IMR-90 (cell line): ENCODE results near the gene MID1.
"Not testable (repeated sequence)": the region's sequence is repeated elsewhere in the genome, so short reads cannot be mapped to it uniquely, and the experiment has no call there.

Experiments
- CEBPB ChIP-seq: IDR thresholded peaks from 2 replicates; pipeline ENCODE4 v1.6.1; 2012; ENCODE audit warnings: low read depth, low read length, improper control_type of control experiment
- POLR2A ChIP-seq: IDR thresholded peaks from 2 replicates; pipeline ENCODE4 v1.6.1; 2012; ENCODE audit warnings: mild to moderate bottlenecking, low read depth, low read length
- RCOR1 ChIP-seq: IDR thresholded peaks from 2 replicates; pipeline ENCODE4 v1.6.1; 2012; ENCODE audit warnings: mild to moderate bottlenecking, low read length, improper control_type of control experiment; ENCODE audit not compliant: insufficient replicate concordance
- TF ChIP-seq, protein P1 (sequence below): conservative IDR thresholded peaks from 2 replicates; pipeline ENCODE4 v1.5.1; 2012; ENCODE audit warnings: mild to moderate bottlenecking, low read depth, low read length, improper control_type of control experiment

GRCh38 chrX:10584882-10585281, 35.5 kb downstream of the MID1 start:
- TF ChIP-seq POLR2A, RCOR1, CEBPB: not testable (repeated sequence)
- TF ChIP-seq, protein P1, sequence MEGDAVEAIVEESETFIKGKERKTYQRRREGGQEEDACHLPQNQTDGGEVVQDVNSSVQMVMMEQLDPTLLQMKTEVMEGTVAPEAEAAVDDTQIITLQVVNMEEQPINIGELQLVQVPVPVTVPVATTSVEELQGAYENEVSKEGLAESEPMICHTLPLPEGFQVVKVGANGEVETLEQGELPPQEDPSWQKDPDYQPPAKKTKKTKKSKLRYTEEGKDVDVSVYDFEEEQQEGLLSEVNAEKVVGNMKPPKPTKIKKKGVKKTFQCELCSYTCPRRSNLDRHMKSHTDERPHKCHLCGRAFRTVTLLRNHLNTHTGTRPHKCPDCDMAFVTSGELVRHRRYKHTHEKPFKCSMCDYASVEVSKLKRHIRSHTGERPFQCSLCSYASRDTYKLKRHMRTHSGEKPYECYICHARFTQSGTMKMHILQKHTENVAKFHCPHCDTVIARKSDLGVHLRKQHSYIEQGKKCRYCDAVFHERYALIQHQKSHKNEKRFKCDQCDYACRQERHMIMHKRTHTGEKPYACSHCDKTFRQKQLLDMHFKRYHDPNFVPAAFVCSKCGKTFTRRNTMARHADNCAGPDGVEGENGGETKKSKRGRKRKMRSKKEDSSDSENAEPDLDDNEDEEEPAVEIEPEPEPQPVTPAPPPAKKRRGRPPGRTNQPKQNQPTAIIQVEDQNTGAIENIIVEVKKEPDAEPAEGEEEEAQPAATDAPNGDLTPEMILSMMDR = not testable (repeated sequence)
